ENCODE results near the gene FRAT1.
"Not testable (repeated sequence)": the region's sequence is repeated elsewhere in the genome, so short reads cannot be mapped to it uniquely, and the experiment has no call there.

The FRAT1 gene

DNA sequence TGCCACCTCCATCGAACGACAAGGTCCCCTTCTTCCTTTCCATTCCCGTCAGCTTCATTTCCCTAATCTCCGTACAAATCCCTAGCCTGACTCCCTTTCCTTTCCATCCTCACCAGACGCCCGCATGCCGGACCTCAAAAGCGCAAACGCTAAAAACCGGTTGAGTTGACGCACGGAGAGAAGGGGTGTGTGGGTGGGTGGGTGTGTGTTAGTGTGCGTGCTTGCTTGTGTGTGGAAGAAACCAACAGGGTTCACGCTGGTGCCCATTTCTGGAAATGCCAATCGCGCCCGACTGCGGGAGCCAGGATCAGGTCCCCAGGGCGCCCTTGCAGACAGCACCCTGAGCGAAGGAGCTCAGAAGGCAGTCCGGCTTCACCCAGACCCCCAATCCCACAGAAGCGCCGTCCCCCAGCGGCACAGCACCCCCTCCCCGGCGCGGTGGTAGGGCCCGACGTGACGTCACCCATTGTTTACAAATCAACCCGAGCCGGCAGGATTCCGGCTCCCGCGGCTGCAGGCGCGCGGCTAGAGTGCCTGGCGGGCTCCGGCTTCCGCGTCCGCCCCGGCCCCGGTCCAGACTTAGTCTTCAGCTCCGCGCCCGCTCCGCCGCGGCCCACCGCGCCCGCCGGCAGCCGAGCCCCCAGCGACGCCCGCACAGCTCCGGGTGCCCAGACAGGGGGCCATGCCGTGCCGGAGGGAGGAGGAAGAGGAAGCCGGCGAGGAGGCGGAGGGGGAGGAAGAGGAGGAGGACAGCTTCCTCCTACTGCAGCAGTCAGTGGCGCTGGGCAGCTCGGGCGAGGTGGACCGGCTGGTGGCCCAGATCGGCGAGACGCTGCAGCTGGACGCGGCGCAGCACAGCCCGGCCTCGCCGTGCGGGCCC, at the start of gene FRAT1:
TSS of gene FRAT1 (plus strand) at position 500 of the 880 bp plus-strand sequence. CDS start at position 683, 183 bp downstream.
- DNase-seq (ENCODE audit: low spot score), result peak; percentile 87

DNA sequence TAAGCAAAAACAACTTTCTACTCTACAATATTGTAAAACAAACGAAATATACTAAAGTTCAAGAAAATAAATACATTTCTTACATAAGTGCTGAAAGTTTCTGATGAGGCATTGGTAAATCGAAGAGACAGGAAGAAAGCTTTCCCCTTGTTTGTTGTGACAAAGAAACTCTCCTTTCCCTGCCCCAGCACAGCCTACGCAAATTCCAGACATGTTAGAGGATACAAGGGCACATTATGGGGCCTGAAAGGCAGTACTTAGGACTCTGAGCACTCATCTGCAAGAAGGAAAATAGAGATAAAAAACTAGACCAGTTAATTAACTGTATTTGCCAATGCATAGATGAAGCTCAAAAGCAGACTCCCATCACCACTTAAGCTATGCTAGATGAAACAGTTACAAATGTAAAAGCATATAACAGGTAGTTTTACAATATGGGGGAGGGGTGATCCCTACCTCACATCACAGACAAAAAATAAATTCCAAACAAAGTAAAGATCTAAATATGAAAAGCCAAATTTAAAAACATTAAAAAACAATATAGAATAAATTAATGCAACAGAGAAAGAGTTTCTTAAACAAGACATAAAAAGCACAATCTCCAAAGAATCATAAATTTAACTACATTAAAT, 48.4 kb upstream of the FRAT1 start:
- no peak for DNase-seq (ENCODE audit: low spot score)

DNA sequence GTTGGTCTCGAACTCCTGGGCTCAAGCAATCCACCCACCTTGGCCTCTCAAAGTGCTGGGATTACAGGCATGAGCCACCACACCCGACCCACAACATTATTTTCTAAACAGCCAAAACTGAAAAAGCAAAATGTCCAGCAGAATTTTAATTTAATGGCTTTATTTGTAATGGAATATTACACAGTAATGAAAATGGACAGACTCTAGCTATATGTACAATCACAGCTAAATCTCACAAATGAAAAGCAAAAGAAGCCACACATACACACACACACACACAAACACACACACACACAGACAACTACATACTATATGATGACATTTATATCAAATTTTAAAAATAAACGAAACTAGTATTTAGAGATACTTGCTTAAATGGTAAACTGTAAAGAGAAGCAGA, 45.4 kb upstream of the FRAT1 start:
- no peak for DNase-seq (ENCODE audit: low spot score)

DNA sequence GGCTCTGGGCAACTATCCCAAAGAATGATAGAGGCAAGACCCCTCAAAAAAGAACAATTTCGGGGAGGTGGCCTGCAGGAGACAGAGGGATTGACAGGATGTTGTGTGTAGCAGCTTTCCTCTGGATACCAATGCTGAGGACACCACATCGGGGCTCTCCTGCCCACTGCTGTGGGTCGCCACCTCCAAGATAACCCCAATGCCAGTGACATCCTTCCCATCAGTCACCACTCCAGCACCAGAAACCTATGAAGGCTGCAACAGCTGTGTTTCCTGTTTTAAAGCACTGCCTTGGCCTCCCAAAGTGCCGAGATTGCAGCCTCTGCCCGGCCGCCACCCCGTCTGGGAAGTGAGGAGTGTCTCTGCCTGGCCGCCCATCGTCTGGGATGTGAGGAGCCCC, 44.2 kb upstream of the FRAT1 start:
- no peak for DNase-seq (ENCODE audit: low spot score)

DNA sequence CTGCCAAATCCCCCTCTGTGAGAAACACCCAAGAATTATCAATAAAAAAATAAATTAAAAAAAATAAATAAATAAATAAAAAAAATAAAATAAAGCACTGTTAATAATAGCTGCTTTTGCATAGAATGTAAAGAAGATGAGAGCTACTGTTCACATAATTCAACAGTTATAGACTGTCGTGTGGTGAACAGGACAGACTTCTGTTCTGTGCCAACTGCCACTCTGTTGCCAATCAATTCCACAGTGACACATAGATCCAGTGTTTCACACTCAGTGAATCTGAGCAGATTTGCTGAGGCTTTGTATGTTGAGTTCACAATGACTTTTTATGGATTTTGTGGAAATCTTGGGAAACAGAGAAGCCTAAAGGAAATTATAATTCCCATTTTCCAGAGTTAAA, 41.5 kb upstream of the FRAT1 start:
- DNase-seq (ENCODE audit: low spot score), result no peak

- DNase-seq (ENCODE audit: low spot score), result peak; percentile 79
These were observed 40.5 kb upstream of the FRAT1 start for GRCh38 chr10:97278491-97278989.

DNA sequence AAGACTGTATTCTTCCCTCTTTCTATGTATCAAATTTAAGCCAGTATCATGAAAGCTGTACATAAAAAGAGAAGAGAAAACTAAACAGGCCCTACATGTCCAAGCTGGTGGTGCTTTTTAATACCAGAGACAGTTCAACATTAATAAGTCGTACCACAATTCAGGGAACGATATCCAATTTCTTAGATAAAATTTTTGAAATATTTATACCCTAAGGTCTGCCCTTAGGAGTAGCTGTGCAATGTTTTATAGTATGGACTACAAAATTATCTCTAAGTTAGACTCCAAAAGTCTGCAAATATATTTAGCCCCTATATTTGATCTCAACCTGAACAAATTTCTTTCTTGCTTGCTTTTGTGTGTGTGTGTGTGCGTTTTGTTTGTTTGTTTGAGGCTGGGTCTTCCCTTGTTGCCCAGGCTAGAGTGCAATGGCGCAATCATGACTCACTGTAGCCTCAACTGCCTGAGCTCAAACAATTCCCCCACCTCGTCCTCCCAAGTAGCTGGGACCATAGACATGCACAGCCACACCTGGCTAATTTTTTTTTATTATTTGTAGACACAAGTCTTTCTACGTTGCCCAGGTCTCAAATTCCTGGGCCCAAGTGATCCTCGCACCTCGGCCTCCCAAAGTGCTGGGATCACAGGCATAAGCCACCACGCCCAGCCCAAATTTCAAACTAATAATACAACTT, 39.8 kb upstream of the FRAT1 start:
- no peak for DNase-seq (ENCODE audit: low spot score)

- no peak for DNase-seq (ENCODE audit: low spot score)
These were observed 38.3 kb upstream of the FRAT1 start for GRCh38 chr10:97280783-97281182.

GRCh38 chr10:97290076-97290475, 29.0 kb upstream of the FRAT1 start:
- not testable (repeated sequence) for DNase-seq (ENCODE audit: low spot score)

GRCh38 chr10:97290576-97291356, 28.3 kb upstream of the FRAT1 start:
- DNase-seq (ENCODE audit: low spot score), result not testable (repeated sequence)

GRCh38 chr10:97291357-97292096, 27.5 kb upstream of the FRAT1 start:
- DNase-seq (ENCODE audit: low spot score), result no peak

GRCh38 chr10:97292097-97292861, 26.8 kb upstream of the FRAT1 start, which contains the start of gene ARHGAP19:
Gene ARHGAP19, minus strand, starts transcription at chr10:97292637. Its CDS starts 10 bp downstream, at chr10:97292627.
- peak; percentile 99 for DNase-seq (ENCODE audit: low spot score)

- no peak for DNase-seq (ENCODE audit: low spot score)
These were observed 26.2 kb upstream of the FRAT1 start for GRCh38 chr10:97292862-97293198.

DNA sequence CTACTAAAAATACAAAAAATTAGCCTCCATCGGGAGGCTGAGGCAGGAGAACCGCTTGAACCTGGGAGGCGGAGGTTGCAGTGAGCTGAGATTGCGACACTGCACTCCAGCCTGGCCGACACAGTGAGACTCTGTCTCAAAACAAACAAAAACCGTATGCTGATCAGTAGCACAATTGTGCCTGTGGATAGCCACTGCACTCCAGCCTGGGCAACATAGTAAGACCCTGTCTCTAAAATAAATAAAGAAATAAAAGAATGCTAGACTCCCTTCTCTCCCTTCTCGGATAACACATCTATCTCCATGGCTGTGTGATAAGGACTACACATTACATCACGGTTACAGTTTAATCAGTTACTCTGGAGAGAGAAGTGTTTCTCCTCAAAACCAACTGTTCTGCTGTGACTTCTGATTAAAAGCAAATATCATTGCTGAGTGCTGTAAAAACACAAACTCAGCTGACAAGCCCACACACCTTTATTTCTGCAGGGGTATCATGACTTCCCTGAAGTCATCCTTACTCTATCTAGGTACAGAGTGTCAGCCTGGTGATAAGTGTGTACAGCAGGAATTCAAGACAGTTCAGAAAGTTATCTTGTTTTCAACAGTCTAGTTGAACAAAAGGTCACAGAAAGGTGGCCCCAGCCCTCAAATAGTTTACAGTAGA, 21.4 kb upstream of the FRAT1 start:
- DNase-seq (ENCODE audit: low spot score), result no peak

DNA sequence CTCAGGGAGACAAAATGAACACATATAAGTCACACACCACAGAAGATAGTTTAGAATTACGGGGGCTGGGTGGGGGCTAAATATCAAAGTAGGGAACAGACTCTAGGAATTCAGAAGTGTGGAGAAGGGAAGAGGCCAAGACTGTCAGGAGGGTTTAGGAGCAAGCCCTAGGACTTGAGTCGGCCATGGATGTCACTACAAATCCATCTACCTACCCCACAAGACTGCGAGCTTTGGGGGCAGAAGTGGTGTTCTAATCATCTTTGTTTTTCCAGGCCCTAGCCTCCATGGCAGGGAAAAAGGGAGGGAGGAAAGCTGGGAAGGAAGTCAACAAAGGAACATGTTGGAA, 20.9 kb upstream of the FRAT1 start:
- no peak for DNase-seq (ENCODE audit: low spot score)

DNA sequence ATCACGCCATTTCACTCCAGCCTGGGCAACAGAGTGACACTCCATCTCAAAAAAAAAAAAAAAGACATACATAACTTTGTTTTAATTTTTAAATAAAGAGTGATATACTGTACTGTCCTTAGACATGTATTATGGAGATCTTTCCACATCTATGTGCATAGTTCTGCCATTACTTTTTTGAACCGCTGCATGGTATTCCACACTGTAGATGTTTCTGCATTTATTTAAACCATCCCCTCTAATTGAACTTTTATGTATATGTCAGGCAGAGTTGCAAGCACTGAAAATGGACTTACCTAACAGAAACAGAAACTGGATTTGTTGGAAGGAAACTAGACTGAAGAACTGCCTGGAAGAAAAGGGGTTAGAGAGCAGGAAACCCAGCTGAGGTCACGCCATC, 18.1 kb upstream of the FRAT1 start:
- DNase-seq (ENCODE audit: low spot score), result no peak

DNA sequence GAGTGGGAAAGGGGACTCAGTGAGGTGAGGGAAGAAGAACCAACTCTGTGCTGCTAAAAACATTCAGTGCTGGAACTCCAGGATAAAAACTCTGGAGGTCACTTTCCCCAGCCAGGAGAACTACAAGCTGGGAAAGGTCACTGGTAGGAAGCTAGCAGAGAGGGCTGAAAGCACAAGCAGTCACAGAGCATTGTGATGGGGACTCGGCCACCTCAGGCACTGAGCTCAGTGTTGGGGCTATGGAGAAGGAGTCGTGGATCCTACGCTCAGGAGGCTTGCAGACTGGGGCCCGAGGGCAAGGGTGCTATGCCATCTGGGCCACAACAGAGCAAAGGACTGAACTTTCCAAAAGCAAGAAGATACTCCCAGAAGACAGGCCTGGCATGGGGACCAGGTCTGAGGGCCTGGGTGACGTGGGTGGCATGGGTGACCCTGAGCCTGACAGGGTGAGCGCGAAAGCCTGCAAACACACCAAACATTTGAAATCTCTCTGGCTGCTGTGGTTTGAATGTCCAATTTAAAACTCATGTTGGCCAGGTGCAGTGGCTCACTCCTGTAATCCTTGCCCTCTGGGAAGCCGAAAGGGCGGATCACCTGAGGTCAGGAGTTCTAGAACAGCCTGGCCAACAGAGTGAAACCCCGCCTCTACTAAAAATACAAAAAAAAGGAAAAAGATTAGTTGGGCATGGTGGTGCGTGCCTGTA, 16.8 kb upstream of the FRAT1 start:
- DNase-seq (ENCODE audit: low spot score), result no peak

GRCh38 chr10:97307441-97307840, 11.6 kb upstream of the FRAT1 start:
- no peak for DNase-seq (ENCODE audit: low spot score)
